Skin epidermis (tissue), 12 donors: ENCODE data around the gene PTDSS2.

ENCODE experiments used
- H3K27ac ChIP-seq, 21 experiments: fragments of 200-600 bp; sonication (generic) in 11 of 21; one replicate each; pipeline ENCODE4 v1.5.0; 2020; ENCODE audit warnings: mild to moderate bottlenecking in 3 of 21, inconsistent platforms in 2 of 21, moderate library complexity in 2 of 21
- H3K4me3 ChIP-seq, 7 experiments: fragments of 200-600 bp; sonication (generic) in 2 of 7; one replicate each; pipeline ENCODE4 v1.5.0; 2020; ENCODE audit warnings: inconsistent platforms in 2 of 7, mild to moderate bottlenecking in 2 of 7, moderate library complexity in 1 of 7

Gene PTDSS2

GRCh38 chr11:444396-445144 lies 5.5 kb upstream of the PTDSS2 start:
- H3K27ac ChIP-seq = peak overlapping the region in 5 of 21 experiments; percentile 2 to 61 (median 47)
- H3K4me3 ChIP-seq = no peak overlapping the region

GRCh38 chr11:445765-446588 lies 4.1 kb upstream of the PTDSS2 start:
- peak overlapping the region in 1 of 21 experiments; percentile 19 for H3K27ac ChIP-seq
- H3K4me3 ChIP-seq = no peak overlapping the region

- Histone ChIP-seq H3K4me3 (no peak overlapping the region), H3K27ac (peak overlapping the region in 1 of 21 experiments; percentile 19)
Observed at GRCh38 chr11:446891-447290, 3.2 kb upstream of the PTDSS2 start.

GRCh38 chr11:447923-448731 lies 2.0 kb upstream of the PTDSS2 start:
- H3K27ac ChIP-seq = peak overlapping the region; percentile 43 to 93 (median 88)
- H3K4me3 ChIP-seq = peak overlapping the region; percentile 40 to 59 (median 54)

- peak overlapping the region; percentile 16 to 93 (median 88) for H3K27ac ChIP-seq
Observed at GRCh38 chr11:450809-451451, 851 bp downstream of the PTDSS2 start.

DNA sequence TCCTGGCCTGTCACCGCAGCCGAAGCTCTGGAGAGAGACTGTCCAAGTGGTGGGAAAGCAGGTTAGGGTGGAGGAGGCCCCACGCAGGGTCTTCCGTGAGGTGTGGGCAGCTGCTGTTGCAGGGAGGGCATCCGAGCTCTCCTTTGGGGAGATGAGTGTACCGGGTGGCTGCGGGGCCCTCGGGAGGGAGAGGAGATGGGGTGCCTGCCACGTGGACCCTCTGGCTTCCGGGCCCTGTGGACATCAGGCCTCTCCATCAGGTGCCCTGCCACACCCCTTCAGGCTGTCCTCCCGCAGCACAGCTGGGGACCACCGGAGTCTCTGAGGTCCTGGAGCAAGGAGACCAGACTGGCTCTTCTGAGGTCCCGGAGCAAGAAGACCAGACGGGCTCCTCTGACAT lies 1.7 kb downstream of the PTDSS2 start:
- H3K27ac ChIP-seq = peak overlapping the region in 3 of 21 experiments; percentile 88 to 91 (median 90)

More at GRCh38 chr11:450809-451451, 851 bp downstream of the PTDSS2 start:
- peak overlapping the region; percentile 82 to 99 (median 97) for H3K4me3 ChIP-seq

DNA sequence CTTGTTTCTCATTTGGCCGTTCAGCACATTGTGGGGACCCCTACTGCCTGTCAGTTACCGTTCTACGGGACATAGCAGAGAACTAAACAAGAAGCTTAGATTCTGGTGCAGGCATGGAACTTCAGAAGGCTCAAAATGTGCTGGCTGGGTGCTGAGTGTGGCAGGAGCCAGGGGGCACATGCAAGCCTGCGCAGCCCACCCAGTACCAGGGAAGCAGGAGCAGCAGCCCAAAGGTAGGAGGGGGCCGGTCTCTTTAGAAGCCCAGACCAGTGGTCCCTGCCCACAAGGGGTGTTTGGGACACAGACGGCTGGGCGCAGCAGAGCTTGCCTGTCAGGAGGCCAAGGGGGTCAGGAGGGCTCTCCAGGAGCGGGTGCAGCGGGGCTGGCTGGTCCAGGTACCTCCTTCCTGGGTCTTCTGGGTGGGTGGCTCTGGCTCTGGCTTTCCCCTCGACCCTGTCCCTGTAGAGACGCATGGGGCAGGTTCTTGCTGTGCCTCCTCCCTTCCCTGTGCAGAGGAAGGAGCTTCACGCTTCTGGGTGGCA lies 2.2 kb downstream of the PTDSS2 start:
- no peak overlapping the region for H3K27ac ChIP-seq
- H3K4me3 ChIP-seq = no peak overlapping the region

More for the DNA sequence above, 1.7 kb downstream of the PTDSS2 start:
- H3K4me3 ChIP-seq = peak overlapping the region in 2 of 7 experiments; percentile 99

DNA sequence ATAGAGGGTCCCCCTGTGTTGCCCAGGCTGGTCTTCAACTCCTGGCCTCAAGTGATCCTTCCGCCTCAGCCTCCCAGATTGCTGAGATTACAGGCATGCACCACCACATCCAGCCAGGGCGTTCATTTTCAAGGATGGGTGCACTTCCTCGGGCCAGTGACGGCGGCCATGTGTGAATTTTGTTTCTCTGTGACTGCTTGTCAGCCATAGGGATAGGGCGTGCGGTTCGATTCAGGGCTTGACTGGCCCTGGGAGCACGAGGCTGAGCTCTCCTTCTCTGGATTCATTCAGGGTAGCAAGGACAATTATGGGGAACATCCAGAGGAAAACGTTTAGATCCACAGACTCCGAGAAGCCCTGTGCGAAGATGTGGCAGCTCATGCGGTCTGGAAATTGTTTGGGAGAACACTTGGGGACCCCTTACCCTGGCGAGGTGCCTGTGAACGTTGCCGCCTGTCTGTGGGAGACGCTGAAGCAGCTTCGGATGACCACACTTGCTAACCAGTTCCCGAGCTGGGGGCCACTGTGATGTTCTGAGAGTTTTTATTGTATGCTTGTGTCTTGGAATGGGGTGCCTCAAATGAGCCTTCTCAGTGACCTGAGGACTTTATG lies 2.9 kb downstream of the PTDSS2 start:
- no peak overlapping the region for H3K27ac ChIP-seq
- no peak overlapping the region for H3K4me3 ChIP-seq

- no peak overlapping the region for H3K4me3 ChIP-seq
Observed at GRCh38 chr11:453564-453963, 3.5 kb downstream of the PTDSS2 start.

DNA sequence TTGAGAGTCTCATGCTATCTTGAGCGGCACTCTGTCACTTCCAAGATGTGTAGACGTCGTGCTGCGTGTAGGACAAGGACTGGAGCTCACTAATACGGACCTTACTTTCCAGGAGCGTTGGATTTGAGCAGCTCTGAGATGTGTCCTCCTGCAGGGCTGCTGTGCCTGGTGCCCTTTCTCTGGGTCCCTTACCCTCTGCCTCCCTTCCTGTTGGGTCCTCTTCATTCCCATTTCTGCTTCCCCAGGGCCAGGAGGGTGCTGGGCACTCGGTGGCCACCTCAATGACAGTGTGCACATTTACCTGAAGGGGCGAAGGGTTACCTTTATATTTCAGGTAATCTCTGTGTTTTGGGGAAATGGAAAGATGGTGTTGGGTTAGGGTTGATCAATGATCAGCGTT lies 4.0 kb downstream of the PTDSS2 start:
- Histone ChIP-seq H3K4me3 (no peak overlapping the region), H3K27ac (no peak overlapping the region)

More at GRCh38 chr11:453564-453963, 3.5 kb downstream of the PTDSS2 start:
- H3K27ac ChIP-seq = no peak overlapping the region

DNA sequence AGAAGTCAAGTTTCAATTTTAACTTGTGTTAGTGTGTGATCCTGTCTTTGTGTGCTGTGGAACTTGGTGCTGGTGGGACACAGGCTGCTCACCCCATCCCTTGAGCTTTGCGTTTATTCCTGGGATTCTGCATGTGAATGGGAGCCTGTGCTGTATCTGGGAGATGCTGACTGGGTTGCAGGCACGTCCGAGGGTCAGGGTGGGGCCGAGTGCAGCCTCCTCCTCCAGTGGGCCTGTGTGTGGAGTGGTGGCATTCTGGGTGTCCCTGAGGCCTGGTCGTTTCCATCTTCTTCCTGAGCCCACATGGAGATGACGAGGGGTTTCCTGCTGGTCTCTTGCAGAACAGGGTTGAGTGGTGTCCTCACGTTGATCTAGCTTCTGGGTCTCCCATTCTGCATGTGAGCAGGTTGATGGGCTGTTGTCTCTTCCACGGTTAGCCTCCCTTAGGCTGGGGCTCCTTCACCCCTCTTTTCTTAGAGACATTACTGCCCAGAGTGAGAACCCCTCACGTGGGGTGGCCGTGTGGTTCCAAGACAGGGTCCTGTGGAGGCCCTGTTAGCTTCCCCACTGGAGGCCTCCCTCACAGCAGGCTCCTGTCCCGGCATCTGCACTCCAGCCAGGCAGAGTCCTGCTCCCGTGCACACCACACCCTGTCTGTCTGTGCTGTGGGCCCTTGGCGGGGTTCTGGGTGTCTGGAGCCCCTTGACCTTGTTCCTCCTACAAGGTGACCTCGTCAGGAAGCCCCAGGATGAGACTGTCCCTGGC lies 4.9 kb downstream of the PTDSS2 start:
- no peak overlapping the region for H3K4me3 ChIP-seq
- peak overlapping the region in 1 of 21 experiments; percentile 8 for H3K27ac ChIP-seq

DNA sequence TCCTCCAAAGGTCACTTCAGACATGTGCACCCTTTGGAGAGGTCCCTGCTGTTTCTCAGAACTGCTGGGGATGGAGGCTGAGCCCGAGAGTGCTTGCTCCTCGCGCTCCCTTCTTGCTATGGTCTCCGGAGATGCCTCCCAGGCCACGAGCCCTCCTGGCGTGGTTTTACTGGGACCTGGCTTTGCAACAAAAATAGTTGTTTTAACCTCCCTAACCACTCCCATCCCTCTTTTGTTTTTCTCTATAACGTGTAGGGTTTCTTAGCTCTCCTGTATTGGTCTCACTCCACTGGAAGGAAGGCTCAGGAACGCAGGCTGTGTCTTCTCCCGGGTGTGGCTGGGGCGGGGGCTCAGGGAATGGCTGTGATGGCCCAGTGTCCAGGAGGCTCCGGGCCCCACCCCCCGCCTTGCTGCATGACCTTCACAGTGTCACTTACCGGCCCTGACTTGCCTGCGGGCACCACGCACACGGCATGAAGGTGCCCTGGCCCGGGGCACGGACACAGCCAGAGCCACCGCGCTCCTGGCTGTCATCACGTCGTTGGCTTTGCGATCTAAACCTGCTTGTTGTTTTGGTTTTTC lies 5.6 kb downstream of the PTDSS2 start:
- H3K4me3 ChIP-seq = no peak overlapping the region
- peak overlapping the region in 1 of 21 experiments; percentile 25 for H3K27ac ChIP-seq

DNA sequence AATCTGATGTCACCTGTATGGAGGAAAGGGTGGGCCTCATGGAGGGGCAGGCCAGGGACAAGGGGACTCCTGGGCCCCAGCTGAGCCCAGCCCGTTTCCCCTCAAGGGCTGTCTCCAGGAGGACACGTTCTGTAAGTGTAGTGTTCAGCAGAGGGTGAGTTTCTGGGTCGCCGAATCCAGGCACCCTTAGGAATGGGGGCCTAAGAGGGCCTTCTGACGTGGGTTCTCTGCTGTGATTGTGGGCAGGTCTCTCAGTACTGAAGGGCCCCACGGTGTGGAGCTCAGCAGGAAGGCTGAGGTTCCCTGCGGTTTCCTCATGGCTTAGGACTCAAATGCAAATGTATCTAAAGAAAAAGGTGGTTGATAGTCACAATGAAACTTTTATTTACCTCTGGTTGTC lies 6.5 kb downstream of the PTDSS2 start:
- H3K4me3 ChIP-seq = no peak overlapping the region
- H3K27ac ChIP-seq = peak overlapping the region in 6 of 21 experiments; percentile 1 to 62 (median 48)

DNA sequence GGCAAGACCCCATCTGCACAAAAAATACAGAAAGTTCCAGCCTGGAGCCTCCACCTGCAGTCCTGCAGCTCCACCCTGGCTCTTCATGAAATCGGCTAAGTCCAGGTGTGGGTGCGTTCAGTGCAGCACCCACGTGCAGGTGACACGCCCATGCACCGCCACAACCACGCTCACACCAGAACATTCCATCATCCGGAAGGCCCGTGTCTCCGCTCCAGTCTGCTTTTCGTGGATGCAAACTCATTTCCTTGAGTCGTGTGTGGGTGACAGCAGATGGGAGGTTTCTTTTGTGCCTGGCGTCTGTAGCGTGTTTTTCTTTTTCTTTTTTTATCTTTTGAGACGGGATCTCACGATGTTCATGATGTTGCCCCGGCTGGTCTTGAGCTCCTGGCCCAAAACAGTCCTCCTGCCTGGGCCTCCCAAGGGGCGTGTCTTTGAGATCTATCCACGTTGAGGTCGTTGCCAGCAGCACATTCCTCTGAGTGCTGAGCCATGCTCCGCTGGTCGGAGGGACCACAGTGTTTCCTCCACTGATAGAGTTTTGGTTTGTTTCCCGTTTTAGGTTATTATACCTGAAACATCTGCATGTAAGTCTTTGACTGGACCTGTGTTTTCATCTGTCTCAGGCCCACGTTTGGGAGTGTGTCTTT lies 7.2 kb downstream of the PTDSS2 start:
- Histone ChIP-seq H3K4me3 (no peak overlapping the region), H3K27ac (peak overlapping the region in 5 of 21 experiments; percentile 1 to 60 (median 50))

- H3K27ac ChIP-seq = peak overlapping the region in 9 of 21 experiments; percentile 27 to 77 (median 68)
- H3K4me3 ChIP-seq = no peak overlapping the region
Observed at GRCh38 chr11:459511-460220, 9.6 kb downstream of the PTDSS2 start.
